Measurements from ENCODE around the gene AOC2.
"Not testable (repeated sequence)": the region's sequence is repeated elsewhere in the genome, so short reads cannot be mapped to it uniquely, and the experiment has no call there.

DNA sequence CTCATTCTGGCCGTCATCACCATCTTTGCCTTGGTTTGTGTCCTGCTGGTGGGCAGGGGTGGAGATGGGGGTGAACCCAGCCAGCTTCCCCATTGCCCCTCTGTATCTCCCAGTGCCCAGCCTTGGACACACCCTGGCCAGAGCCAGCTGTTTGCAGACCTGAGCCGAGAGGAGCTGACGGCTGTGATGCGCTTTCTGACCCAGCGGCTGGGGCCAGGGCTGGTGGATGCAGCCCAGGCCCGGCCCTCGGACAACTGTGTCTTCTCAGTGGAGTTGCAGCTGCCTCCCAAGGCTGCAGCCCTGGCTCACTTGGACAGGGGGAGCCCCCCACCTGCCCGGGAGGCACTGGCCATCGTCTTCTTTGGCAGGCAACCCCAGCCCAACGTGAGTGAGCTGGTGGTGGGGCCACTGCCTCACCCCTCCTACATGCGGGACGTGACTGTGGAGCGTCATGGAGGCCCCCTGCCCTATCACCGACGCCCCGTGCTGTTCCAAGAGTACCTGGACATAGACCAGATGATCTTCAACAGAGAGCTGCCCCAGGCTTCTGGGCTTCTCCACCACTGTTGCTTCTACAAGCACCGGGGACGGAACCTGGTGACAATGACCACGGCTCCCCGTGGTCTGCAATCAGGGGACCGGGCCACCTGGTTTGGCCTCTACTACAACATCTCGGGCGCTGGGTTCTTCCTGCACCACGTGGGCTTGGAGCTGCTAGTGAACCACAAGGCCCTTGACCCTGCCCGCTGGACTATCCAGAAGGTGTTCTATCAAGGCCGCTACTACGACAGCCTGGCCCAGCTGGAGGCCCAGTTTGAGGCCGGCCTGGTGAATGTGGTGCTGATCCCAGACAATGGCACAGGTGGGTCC, 7.2 kb downstream of the AOC2 start:
- TF ChIP-seq CTCF, EP300 (IDR thresholded peaks at IDR 0.05): not testable (repeated sequence)
- TF ChIP-seq POLR2A (IDR thresholded peaks at IDR 0.05), result peak in 1 of 2 donors; percentile 38
- peak; percentile 12 to 76 (median 72) for TF ChIP-seq POLR2AphosphoS5 (IDR thresholded peaks at IDR 0.05)
